ENCODE results near the gene SRGAP2.
"Not testable (repeated sequence)": the region's sequence is repeated elsewhere in the genome, so short reads cannot be mapped to it uniquely, and the experiment has no call there.

DNA sequence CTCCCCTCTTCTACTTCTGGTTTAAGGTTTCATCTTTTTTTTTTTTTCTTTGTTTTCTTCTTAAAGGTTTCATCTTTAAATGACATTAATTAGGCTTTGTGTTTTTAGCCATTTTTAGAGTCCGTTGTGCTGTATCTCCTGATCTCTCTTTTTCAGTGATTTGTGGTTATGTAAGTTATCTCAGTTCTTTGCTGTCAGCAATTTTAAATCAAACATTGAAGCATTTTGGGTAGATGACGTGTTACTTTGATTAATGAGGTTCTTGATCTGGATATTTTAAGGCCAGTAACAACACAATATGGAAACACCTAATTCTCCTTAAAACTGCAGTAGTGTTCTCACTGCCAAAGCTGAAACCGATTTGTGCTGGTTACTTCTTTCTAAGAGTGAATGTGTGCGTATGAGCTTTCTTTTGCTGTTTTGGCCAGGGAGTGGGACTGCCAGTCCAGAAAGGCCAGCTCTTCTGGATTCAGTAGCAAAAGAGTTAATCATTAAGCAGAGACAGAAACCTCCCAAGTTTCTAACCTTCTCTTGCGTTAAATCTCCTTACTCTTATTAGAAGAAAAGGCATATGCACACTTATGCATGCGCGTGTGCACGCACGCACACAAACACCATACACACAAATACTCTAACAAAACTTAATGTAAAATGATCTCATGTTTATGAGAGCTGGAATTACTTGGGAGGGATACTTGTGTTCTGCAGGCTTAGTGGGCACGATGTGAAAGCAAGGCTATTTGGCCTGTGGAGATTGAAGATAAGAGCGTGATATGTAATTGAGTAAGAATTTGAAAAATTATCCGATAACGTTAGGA, 16.4 kb downstream of the SRGAP2 start:
- TF ChIP-seq CTCF (IDR thresholded peaks at IDR 0.05; ENCODE audit: borderline replicate concordance, extremely low read depth, low read length, poor library complexity, severe bottlenecking); EZH2 (IDR thresholded peaks at IDR 0.05; ENCODE audit: borderline replicate concordance, low read depth, low read length, severe bottlenecking): not testable (repeated sequence)
